CD4-positive, alpha-beta T cell treated with Interleukin-6 for 4 hours (primary cell): Measurements from ENCODE around the gene CT47C1.

ENCODE experiments used
- DNase-seq: peaks from one replicate; pipeline ENCODE4 v3.0.0-alpha.2; 2020; ENCODE audit warnings: mixed read lengths

Gene CT47C1

DNA sequence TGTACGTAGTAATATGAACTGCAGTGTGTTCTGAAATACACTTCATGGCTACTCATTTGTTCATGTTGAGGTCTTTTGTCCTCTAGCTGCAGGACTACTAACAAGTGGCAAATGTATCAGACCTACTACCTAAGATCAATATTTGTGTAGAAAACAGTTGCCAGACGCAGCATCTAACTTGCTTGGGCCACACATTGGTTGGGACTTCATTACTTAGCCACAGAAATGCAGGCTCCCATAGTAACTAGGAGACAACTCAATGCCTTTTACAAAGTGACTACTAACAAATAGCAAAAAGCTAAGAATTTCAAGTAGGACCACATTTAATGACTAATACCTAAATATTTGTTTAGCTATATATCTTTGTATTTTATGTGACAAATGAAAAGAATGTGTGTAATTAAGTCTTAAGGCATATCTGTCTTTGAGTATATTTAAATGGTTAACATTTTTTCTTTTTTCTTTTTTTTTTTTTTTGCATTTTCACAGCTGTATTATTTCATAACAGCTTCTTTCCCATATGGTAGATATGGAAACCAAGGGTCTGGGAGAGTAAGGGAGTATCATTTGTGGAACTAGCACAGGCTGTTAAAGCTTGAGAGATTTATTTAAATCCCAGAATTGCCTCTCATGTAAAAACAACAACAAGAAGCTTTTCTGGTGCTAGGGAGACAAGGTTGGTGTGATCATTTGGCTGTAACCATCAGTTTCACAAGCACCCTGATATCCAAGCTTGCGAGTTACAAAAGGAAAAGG is 2.7 kb downstream of the CT47C1 start:
- DNase-seq = no peak

DNA sequence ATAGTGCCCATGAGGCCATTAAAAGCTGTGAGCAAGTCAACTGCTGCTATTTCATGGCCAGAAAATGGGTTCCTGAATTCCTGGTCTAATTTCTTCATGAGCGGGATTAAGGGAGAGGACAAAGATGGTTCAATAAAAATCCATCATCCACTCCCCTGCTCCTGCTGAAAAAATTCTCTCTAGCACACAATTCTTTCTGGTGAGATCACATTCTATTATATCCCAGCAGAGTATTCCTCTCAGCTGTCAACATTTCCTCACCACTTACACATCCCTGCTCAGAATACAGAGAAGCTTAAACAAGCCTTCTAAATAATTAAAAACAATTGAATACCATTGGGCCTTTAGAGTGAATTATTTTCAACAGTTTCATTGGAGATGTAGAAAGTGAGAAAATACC is 9.5 kb downstream of the CT47C1 start:
- no peak for DNase-seq

DNA sequence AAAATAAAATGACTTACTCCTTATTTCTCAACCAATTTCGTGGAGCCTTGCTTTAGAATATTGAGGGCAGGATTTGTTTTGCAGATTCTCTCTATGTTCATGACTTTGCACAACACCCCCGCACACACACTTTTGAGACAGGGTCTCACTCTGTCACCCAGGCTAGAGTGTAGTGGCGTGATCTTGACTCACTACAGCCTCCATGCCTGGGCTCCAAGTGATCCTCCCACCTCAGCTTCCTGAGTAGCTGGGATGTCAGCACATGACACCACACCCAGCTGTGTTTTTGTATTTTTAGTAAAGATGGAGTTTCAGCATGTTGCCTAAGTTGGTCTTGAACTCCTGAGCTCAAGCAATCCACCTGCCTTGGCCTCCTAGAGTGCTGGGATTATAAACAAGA is 12.0 kb downstream of the CT47C1 start:
- DNase-seq = no peak

DNA sequence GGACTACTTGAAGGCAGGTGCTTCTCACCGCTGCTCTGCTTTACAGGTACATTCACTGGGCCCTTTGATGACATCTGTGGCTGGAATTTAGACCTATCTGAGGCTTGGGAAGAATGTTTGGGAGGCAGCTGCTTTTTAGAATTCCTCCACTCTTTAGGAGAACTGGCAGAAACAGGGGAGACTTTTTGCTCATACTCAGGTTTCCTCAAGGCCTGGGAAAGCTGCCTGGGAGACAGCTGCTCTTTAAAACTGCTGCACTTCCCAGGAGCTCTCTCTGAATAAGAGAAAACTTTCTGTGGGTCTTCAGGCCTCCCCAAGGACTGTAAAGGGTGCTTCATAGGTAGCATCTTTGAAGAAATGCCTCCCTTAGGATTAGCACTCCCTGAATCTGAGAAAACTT is 14.3 kb downstream of the CT47C1 start:
- no peak for DNase-seq

DNA sequence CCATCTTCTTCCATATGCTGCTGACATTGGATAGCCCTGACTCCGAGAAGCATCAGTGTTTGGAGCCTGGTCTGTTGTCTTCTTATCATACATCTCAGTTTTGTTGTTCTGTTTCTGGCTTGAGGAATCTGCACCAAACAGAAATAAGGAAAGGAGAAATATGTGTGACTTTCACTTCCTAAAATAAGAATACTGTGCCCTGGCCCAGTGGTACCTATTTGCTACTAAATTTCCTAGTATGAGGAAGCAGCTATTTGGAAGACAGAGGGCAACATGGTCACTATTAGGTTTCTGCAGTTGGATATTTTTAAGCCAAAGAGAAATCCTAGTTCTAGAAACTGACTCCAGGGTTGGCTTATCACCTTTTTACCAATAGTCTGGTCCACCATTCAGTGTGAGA is 16.8 kb downstream of the CT47C1 start:
- DNase-seq = no peak

DNA sequence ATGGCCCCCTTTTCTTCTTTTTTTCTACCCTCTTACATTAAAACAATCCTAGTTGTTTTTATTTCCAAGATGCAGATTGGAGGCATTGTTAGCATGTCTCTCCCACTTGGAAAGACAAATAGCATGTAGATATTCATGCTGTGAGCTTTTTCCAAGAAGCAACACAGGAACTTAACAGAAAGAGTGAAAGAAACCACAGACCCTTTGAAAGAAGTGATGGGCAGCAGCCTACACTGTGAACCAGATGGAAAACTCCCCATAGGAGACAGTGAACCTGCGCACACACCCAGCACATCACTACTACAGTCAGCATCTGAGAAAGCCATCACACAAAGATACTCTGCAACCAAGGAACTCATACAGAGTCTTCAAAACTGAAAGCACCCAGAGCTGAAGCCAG is 17.8 kb downstream of the CT47C1 start:
- DNase-seq = no peak

DNA sequence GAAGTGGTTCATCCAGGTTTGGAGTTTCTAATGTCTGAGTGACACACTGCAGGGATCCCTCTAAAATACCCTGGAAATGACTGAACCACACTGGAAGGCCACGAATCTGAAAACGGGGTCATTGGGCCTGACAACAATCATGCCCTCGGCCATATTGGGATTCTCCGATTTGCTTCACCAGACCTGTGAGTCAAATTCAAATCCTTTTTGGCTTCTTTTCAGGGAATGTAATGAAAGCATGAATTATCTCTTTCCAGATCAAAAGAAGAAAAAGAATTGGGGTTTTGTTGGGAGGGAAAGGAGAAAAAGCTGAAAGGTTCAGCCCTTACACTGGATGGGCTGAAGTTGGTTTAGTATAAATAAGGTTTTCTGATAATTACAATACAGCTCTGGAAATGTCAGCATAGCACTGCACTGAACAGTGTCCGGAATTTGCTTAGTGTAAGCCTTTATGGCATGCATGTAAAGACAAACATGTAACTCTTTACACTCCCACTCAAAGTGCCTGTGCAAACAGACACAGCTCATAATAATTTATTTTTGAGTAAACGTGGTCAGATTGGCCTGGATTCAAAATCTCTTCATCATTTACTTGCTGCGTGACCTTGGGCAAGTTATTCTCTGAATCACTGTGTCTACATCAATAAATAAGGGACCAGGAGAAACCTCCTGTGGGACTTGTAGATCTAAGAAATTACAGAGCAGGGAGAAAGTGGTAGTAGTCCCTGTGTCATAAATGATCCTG is 21.4 kb downstream of the CT47C1 start:
- no peak for DNase-seq

DNA sequence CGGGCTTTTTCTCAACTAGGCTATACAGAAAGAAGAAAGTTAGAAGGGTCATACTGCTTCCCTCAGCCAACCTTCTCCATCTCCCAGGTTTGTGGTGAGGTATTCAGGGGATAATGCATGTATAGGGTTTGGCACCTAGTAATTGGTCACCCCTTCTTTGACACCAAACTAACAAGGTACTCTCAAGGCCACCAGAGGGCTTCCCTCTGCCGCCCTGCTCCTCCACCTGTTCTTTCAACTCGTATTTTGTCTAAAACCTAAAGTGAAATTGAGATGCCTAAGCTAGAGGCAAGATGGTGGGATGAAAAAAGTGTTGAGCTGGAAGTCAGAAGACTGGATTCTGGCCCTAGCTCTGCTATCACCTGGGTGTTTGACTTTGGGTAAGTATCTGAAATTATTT is 22.0 kb downstream of the CT47C1 start:
- no peak for DNase-seq

DNA sequence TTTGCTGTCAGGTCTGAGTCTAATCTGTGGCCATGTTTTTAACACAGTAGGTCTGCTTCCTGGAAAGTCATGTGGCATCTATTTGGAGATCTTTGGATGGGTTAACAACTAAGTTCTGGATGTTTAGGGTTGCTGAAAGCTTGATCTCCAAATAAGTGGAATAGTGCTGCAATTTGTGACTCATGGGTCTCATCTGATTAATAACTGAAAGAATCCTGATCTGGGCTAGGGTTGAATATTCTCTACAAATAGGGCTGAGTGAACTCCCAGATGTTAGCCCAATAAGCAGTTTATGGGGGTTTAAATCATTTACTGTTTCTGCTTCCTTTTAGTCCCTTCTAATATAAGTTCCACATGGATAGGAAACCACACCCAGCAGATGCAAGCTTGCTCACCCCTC is 23.1 kb downstream of the CT47C1 start:
- no peak for DNase-seq

DNA sequence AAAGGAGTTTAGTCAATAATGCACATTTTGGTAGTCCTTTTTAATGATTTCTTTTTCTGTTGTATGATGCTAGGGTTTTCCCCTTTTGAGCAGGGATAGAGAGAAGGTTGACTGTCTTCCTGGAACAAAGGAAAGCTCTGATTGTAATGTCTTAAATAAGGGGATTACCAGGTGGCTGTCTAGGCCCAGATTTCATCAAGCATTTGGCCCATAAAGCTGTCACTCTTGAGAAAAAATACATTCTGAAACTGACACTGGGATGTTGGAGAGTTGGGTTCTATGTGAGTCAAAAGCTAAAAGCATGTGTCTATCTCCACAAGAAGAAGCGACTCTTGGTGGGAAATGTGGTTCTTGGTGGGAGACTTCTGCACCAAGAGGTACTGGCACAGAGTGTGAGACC is 28.4 kb downstream of the CT47C1 start:
- DNase-seq = no peak

DNA sequence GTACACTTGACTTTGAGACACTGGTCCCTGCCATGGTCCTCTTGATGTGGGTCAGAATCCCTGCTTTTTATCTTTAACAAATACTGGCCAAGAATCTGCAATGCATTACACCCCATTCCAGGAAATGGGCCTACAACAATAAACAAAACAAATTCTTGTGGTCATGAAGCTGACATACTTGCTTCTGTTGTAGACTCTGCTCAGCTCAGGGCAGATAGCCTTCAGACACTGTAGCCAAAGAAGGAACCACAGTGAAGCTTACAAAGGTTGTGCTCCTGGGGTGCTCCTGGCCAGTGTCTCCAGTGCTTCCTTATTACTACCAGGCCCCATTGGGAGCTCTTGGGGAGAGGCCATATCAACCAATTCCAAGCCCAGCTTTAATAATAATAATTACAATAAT is 33.0 kb downstream of the CT47C1 start:
- DNase-seq = no peak

DNA sequence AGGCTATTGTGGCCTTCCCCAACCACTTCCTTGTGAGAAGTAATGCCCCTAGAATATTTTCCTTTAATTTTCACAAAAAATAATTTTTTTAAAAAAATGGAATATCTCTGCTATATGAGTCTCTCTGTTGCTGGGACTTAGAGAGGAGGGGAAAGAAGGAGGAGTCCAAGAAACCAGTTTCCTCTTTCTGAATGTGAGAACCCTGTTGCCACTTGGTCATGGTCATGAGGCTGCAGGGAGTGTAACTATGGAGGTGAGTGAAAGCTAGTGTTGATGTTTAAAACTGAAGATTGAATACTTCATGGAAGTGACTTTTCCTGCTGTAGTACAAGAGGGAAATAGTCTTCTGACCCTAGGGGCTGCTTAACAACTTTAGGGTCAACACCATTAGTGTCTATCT is 34.4 kb downstream of the CT47C1 start:
- no peak for DNase-seq

DNA sequence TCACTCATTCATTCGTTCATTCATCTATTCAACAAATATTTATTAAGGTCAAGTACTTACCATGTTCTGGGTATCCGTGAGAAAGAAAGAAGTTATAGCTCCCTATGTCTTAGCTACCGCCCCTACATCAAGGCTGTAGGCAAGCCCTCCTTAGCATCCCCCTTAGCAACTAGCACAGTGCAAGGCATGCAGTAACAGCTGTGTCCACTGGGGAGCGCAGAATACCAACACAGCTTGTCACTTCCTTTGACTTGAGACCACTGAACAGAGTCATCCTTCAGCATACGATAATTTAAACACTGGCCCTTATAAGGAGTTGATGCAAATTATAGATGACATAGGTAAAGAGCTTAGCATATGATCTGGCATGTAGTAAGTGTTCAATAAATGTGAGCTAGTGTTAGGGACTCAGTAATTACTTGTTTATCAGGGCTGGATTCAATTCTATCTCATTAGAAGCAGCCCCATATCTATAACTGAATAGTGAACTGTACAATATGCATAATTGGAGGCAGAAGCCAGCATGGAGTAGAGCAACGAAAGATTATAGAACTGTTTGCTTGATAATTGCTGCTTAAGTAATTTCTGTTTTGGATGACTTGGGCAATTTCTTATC is 46.1 kb downstream of the CT47C1 start:
- peak; percentile 47 for DNase-seq

DNA sequence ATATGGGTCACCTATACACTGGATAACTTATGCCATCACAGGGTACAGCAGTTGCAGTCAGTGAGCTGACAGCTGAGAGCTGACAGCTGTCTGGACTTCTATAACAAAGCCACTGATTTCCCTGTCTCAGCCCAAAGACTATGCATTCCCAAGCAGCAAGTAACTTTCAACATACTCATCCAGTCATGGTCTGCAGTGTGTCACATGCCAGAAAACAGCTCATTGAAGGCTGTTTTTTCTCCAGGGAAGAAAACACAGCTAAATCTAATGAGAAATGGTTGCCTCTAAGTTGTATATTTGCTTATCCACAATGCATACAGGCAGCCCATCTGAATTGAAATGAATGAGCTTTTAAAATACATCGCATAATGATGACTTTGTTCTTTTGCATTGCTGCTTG is 48.5 kb downstream of the CT47C1 start:
- no peak for DNase-seq
